GM10248 (cell line): ENCODE measurements around the gene TTC23.

ENCODE experiments used
- CTCF ChIA-PET: fragments of 300-600 bp; sonication (Branson Sonifier 250); formaldehyde crosslinking; extraction: SDS; loops from one replicate; lab custom pipeline; 2021; ENCODE audit warnings: antibody characterized with exemption; lab: Yijun Ruan, JAX
- POLR2A ChIA-PET: fragments of 350-650 bp; sonication (Branson Sonifier 250); formaldehyde crosslinking; extraction: SDS; loops from one replicate; lab custom pipeline; 2020; ENCODE audit warnings: antibody characterized with exemption; lab: Yijun Ruan, JAX
- DNase-seq: peaks from one replicate; pipeline ENCODE4 v3.0.0; 2012; ENCODE audit errors: extremely low spot score
- CTCF ChIP-seq: IDR thresholded peaks from 2 replicates; pipeline ENCODE4 v1.5.1; 2012; ENCODE audit warnings: mild to moderate bottlenecking, low read depth; ENCODE audit errors: extremely low read depth, missing control alignments, control extremely low read depth

The TTC23 gene

GRCh38 chr15:99132634-99133287, 116.6 kb downstream of the TTC23 start:
- TF ChIP-seq CTCF = no peak
- CTCF ChIA-PET = interaction anchor here (0.9 to 1.5 kb wide), 2 partner anchors 28 to 34 kb away, joined by 3 read pairs; partner anchors contain the start of gene SYNM
- no peak for DNase-seq
- POLR2A ChIA-PET = no interaction called here

GRCh38 chr15:99132122-99132521, 117.3 kb downstream of the TTC23 start:
- no peak for TF ChIP-seq CTCF
- ChIA-PET CTCF (interaction anchor here (1.5 kb wide), 1 partner anchor 34 kb away, joined by 3 read pairs; no protein-coding TSS in a partner anchor), POLR2A (no interaction called here)
- DNase-seq = no peak

GRCh38 chr15:99131441-99132023, 117.8 kb downstream of the TTC23 start:
- no peak for DNase-seq
- TF ChIP-seq CTCF = no peak
- CTCF ChIA-PET = no interaction called here
- POLR2A ChIA-PET = no interaction called here

DNA sequence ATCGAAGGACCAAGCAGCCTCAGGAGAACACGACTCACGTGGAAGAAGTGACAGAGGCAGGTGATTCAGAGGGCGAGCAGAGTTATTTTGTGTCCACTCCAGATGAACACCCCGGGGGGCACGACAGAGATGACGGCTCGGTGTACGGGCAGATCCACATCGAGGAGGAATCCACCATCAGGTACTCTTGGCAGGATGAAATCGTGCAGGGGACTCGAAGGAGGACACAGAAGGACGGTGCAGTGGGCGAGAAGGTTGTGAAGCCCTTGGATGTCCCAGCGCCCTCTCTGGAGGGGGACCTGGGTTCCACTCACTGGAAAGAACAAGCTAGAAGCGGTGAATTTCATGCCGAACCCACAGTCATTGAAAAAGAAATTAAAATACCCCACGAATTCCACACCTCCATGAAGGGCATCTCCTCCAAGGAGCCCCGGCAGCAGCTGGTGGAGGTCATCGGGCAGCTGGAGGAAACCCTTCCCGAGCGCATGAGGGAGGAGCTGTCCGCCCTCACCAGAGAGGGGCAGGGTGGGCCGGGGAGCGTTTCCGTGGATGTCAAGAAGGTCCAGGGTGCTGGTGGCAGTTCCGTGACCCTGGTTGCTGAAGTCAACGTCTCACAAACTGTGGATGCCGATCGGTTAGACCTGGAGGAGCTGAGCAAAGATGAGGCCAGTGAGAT, 118.5 kb downstream of the TTC23 start:
- no peak for TF ChIP-seq CTCF
- ChIA-PET CTCF (no interaction called here), POLR2A (no interaction called here)
- DNase-seq = no peak

DNA sequence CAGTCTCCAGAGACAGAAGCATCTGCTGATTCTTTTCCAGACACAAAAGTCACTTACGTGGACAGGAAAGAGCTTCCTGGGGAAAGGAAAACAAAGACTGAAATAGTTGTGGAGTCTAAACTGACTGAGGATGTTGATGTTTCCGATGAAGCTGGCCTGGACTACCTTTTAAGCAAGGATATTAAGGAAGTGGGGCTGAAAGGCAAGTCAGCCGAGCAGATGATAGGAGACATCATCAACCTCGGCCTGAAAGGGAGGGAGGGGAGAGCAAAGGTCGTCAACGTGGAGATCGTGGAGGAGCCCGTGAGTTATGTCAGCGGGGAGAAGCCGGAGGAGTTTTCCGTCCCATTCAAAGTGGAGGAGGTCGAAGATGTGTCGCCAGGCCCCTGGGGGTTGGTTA, 119.1 kb downstream of the TTC23 start:
- no peak for DNase-seq
- ChIA-PET CTCF (no interaction called here), POLR2A (no interaction called here)
- TF ChIP-seq CTCF = no peak

GRCh38 chr15:99129644-99130043, 119.7 kb downstream of the TTC23 start:
- DNase-seq = no peak
- TF ChIP-seq CTCF = no peak
- POLR2A ChIA-PET = no interaction called here
- CTCF ChIA-PET = interaction anchor here (2.1 kb wide), 1 partner anchor 24 kb away, joined by 7 read pairs; the partner anchor contains the start of gene SYNM
